Left ventricle myocardium inferior (tissue), 1 donor: ENCODE measurements around the gene CLEC18C. TPM values are rescaled to one million over a fixed set of nuclear protein-coding genes. Genes with fewer than 3 reads are reported as not detected.
"Not testable (repeated sequence)": the region's sequence is repeated elsewhere in the genome, so short reads cannot be mapped to it uniquely, and the experiment has no call there.

Experiments
- DNase-seq: peaks from one replicate; pipeline ENCODE4 v3.0.0-alpha.2; 2020
- H3K27ac ChIP-seq: fragments of 200-600 bp; replicated peaks from 2 replicates; pipeline ENCODE4 v1.8.0; 2021
- H3K27me3 ChIP-seq: fragments of 200-600 bp; 2 replicates; pipeline ENCODE4 v1.8.0; 2021; ENCODE audit warnings: low read depth
- H3K36me3 ChIP-seq: fragments of 200-600 bp; 2 replicates; pipeline ENCODE4 v1.8.0; 2021
- H3K4me1 ChIP-seq: fragments of 200-600 bp; 2 replicates; pipeline ENCODE4 v1.8.0; 2021
- H3K4me3 ChIP-seq: fragments of 200-600 bp; 2 replicates; pipeline ENCODE4 v1.8.0; 2021; ENCODE audit warnings: mild to moderate bottlenecking, moderate library complexity
- H3K9me3 ChIP-seq: fragments of 200-600 bp; replicated peaks from 2 replicates; pipeline ENCODE4 v1.8.0; 2021
- CTCF ChIP-seq: fragments of 200-600 bp; IDR thresholded peaks from 2 replicates; pipeline ENCODE4 v1.8.0; 2021; ENCODE audit warnings: antibody characterized with exemption, mild to moderate bottlenecking, borderline replicate concordance
- intact Hi-C: fragments of 100-400 bp; cut with micrococcal nuclease; formaldehyde crosslinking; loops from one replicate; pipeline ENCODE4 v1.11.0; 2022
- total RNA-seq: library from RNA; stranded (reverse); fragmentation: NEBNext Ultra II Directional; extraction: Animal tissue kit (Norgen Biotek cat#: 25700); gene quantifications from one replicate; pipeline ENCODE4 v1.2.1, GENCODE V29; 2021
- donor health status: DM: no; HTN: yes; CAD: no; lungs with severe emphysema.

CLEC18C gene
- total RNA-seq, 1 donor from 2014 or later, result not detected

GRCh38 chr16:70160821-70161220 is 12.8 kb upstream of the CLEC18C start:
- no peak overlapping the region for H3K27ac ChIP-seq
- DNase-seq, result no peak
- peaks cover 67% of the 10 kb centered on the region for H3K36me3 ChIP-seq
- no peaks in the 10 kb centered on the region for H3K4me1 ChIP-seq
- H3K4me3 ChIP-seq, result no peak overlapping the region
- intact Hi-C loops, result no loop called here
- no peaks in the 10 kb centered on the region for H3K27me3 ChIP-seq
- no peaks in the 10 kb centered on the region for H3K9me3 ChIP-seq
- no peak for TF ChIP-seq CTCF

GRCh38 chr16:70161350-70161749 is 12.2 kb upstream of the CLEC18C start:
- no peak overlapping the region for H3K27ac ChIP-seq
- intact Hi-C loops, result no loop called here
- peaks cover 62% of the 10 kb centered on the region for H3K36me3 ChIP-seq
- no peaks in the 10 kb centered on the region for H3K27me3 ChIP-seq
- no peak for TF ChIP-seq CTCF
- H3K4me3 ChIP-seq, result no peak overlapping the region
- H3K4me1 ChIP-seq, result no peaks in the 10 kb centered on the region
- DNase-seq, result no peak
- no peaks in the 10 kb centered on the region for H3K9me3 ChIP-seq

GRCh38 chr16:70162041-70162451 is 11.5 kb upstream of the CLEC18C start:
- no peak overlapping the region for H3K27ac ChIP-seq
- H3K9me3 ChIP-seq, result no peaks in the 10 kb centered on the region
- no peaks in the 10 kb centered on the region for H3K27me3 ChIP-seq
- TF ChIP-seq CTCF, result no peak
- intact Hi-C loops, result no loop called here
- no peak overlapping the region for H3K4me3 ChIP-seq
- DNase-seq, result no peak
- peaks cover 55% of the 10 kb centered on the region for H3K36me3 ChIP-seq
- no peaks in the 10 kb centered on the region for H3K4me1 ChIP-seq

GRCh38 chr16:70163596-70163995 is 10.0 kb upstream of the CLEC18C start:
- H3K36me3 ChIP-seq, result peaks cover 40% of the 10 kb centered on the region
- DNase-seq, result no peak
- no peaks in the 10 kb centered on the region for H3K4me1 ChIP-seq
- H3K9me3 ChIP-seq, result no peaks in the 10 kb centered on the region
- H3K4me3 ChIP-seq, result no peak overlapping the region
- H3K27ac ChIP-seq, result no peak overlapping the region
- no peaks in the 10 kb centered on the region for H3K27me3 ChIP-seq
- TF ChIP-seq CTCF, result no peak
- intact Hi-C loops, result no loop called here

GRCh38 chr16:70166688-70167087 is 6.9 kb upstream of the CLEC18C start:
- H3K4me1 ChIP-seq, intact Hi-C loops, DNase-seq, H3K27ac ChIP-seq, H3K9me3 ChIP-seq, H3K27me3 ChIP-seq, H3K4me3 ChIP-seq: not testable (repeated sequence)
- peaks cover 12% of the 10 kb centered on the region for H3K36me3 ChIP-seq

GRCh38 chr16:70173916-70174315 is 329 bp downstream of the CLEC18C start:
- H3K36me3 ChIP-seq, DNase-seq, H3K27me3 ChIP-seq, H3K4me1 ChIP-seq, intact Hi-C loops, H3K9me3 ChIP-seq, H3K27ac ChIP-seq, H3K4me3 ChIP-seq: not testable (repeated sequence)

GRCh38 chr16:70174387-70174932 is 873 bp downstream of the CLEC18C start:
- H3K4me1 ChIP-seq, DNase-seq, H3K27me3 ChIP-seq, H3K36me3 ChIP-seq, H3K27ac ChIP-seq, intact Hi-C loops, H3K9me3 ChIP-seq, H3K4me3 ChIP-seq: not testable (repeated sequence)

- DNase-seq, H3K27me3 ChIP-seq, H3K36me3 ChIP-seq, H3K9me3 ChIP-seq, H3K4me1 ChIP-seq, intact Hi-C loops: not testable (repeated sequence)
- H3K4me3 ChIP-seq, result peak overlapping the region; percentile 63
- H3K27ac ChIP-seq, result peak overlapping the region; percentile 75
These were observed 14.4 kb downstream of the CLEC18C start for GRCh38 chr16:70187858-70188607.

GRCh38 chr16:70188608-70188915 is 15.0 kb downstream of the CLEC18C start:
- peak overlapping the region; percentile 74 for H3K27ac ChIP-seq
- DNase-seq, H3K36me3 ChIP-seq, H3K4me1 ChIP-seq, H3K27me3 ChIP-seq, H3K9me3 ChIP-seq, intact Hi-C loops: not testable (repeated sequence)
- peak overlapping the region; percentile 63 for H3K4me3 ChIP-seq

- H3K9me3 ChIP-seq, DNase-seq, H3K4me1 ChIP-seq, H3K36me3 ChIP-seq, H3K4me3 ChIP-seq, intact Hi-C loops, H3K27ac ChIP-seq, H3K27me3 ChIP-seq: not testable (repeated sequence)
These were observed 17.0 kb downstream of the CLEC18C start for GRCh38 chr16:70190574-70190973.
